Esophagus mucosa (tissue), 1 donor: ENCODE data around the gene P4HB. TPM values are rescaled to one million over a fixed set of nuclear protein-coding genes. Genes with fewer than 3 reads are reported as not detected.

ENCODE experiments used
- ATAC-seq: fragments of 200-7000 bp; cut with Tn5 transposase; one replicate; pipeline ENCODE4 v1.9.1; 2020
- total RNA-seq: library from RNA; stranded (reverse); gene quantifications from one replicate; pipeline ENCODE4 v1.2.4, GENCODE V29; 2023
- donor health status: DM: yes; HTN: yes; CAD: no.

P4HB gene
- total RNA-seq, 1 donor from 2014 or later = 812 TPM

DNA sequence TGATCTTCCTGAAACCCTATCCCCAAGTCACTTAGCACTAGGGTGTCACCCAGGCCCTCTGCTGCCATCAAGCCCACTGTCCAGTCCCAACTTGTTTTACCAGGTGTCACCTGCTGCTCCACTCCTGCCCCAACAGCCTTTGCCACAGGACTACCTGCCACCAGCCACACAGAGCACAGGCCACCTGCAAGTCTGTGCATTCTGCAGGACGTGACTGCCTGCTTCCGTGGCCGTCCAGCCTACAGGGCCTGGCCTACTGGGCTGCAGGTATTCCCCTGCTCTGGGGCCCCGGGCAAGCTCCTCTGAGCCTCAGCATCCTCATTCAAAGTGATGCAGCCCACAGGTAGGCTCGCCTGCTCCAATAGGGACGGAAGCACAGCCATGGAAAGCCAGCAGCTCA is 30.5 kb downstream of the P4HB start:
- no peak for ATAC-seq

DNA sequence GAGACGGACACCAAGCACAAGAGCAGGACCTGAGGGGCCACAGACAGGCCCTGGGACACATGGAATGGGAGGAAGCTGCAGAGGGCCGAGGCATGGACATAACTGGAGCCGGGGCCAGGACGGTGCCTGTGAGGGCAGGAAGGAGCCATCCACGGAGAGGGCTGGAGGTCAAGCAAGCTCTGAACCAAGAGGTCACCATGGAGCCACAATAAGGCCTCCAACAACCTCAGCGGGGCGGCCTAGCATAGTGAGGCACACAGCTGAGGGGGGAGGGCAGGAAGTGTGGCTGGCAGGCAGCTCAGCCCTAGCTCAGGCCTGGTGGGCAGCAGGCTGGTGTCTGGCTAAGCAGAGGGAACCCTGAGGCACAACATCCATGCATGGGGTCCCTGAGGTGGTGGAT is 31.7 kb downstream of the P4HB start:
- ATAC-seq = no peak

DNA sequence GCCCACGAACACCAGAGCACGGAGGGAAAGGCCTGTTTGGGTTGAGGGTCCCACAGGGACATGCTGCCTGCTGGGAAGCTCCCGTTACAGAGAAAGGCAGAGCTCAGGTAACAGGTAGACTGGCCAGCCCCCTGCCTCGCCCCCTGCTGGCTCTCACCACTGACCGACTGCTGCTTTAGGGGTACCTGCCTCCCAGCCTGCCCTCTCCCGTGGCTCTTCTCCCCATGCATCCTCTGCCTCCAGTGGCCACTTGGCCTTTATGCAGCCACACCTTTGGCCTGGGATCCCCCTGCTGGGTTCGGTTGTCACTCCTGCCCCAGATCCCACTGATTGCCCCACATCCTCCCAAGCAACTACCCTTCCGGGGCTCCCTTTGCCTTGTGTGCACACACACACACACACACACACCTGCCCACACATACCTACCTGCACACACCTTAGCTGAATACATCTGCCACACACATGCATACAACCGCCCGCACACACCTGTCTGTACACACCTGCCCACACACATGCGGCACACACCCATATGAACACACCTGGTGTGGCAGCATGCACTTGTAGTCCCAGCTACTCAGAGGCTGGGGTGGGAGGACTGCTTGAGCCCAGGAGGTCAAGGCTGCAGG is 34.4 kb downstream of the P4HB start:
- ATAC-seq = no peak

DNA sequence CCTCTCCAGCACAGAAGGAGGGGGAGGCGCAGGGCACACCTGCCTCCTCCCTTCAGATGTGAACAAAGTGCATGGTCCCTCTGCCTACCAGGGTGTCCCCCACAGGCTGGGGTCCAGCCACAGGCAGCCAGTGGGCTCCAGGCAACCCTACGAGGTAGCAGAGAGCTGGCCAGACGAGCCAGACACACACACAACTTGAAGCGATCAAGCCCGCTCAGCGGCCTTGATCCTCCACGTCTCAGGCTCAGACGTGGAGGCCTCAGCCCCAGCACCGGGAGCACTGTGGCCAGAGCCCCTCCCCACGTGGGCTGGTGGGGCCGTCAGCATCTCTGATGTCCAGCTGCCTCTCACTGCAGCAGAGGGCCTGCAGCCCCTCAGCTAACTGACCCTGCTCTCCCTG is 35.7 kb downstream of the P4HB start:
- ATAC-seq = no peak

DNA sequence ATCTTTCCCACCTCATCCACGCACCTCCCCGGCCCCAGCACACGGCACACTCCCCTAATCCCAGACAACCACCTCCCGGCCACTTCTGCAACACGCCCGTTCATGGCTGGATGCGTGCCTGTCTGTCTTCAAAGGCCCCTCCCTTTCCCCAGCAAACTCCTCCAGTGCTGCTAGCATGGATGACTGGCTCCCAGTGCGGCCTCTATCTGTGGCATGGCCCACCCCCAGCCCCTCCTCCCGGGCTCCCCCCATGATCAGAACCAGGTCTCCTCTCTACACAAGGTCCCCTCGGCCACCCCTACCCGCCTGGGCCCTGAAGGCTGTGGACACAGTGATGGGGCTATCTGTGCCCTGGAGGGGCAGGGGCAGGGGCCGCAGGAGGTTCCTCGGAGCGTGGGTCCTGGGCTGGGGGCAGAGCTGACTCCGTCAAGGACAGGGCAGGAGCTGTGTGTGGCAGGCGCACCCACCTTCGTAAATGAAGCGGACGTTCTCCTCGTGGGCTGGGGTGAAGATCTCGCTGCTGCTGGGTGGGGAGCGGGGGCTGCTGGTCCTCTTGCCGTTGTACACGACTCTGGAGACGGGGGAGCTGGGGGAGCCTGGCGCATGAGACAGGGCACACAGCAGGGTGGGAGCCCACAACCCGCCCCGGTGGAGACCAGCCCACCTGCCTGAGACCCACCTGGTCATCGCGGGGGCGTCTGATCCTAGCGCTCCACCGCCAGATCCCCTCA is 36.4 kb downstream of the P4HB start:
- ATAC-seq = peak; percentile 3

DNA sequence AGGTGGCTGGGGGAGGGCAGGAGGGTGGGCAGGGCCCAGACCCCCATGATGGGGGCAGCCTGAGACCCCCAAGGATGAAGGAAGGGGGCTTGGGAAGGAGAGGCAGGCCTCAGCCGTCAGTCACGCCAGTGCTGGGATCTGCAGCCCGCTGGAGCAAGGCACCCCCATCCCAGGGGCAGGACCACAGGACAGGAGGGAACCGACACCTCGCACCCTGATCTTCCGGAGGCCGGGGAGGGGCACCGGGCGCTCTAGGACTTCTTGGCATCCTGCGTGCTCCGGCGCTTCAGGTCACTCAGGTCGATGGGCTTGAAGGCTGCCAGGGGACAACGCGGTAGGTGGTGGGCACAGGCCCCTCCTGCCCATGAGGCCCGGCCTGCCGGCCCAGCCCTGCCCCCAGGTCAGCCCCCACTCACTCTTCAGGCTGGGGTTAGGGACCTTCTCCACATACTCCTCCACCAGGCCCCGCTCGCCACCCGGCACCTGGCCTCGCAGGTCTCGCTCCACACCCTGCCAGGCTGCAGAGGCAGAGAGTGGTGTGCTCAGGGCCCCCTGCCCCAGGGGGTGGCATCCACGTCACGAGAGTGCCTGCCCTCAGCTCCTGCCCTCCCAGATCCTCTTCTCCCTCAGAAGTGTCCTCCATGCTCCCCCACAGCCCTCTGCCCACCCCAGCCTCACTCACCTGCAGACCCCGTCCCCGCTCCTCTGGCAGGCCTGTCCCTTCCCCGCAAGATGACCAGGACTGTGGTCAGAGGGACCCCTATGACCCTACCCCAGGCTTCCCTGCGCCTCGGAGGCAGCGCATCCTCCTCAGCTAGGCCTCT is 37.1 kb downstream of the P4HB start:
- ATAC-seq = no peak

DNA sequence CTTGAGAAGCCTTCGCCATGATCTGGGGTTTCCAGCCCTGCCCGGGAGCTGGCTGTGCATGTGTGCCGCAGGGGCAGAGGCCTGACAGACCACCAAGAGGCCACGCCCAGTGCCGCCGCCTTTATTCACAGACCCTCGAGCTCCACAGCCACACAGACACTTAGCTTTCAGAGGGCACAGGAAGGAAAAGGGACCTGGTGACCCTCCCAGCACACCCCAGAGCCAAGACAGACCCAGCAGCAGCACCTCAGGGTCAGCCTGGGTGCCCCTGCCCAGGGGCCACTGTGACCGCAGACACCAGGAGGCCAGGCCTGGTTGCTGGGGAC is 38.1 kb downstream of the P4HB start:
- no peak for ATAC-seq

DNA sequence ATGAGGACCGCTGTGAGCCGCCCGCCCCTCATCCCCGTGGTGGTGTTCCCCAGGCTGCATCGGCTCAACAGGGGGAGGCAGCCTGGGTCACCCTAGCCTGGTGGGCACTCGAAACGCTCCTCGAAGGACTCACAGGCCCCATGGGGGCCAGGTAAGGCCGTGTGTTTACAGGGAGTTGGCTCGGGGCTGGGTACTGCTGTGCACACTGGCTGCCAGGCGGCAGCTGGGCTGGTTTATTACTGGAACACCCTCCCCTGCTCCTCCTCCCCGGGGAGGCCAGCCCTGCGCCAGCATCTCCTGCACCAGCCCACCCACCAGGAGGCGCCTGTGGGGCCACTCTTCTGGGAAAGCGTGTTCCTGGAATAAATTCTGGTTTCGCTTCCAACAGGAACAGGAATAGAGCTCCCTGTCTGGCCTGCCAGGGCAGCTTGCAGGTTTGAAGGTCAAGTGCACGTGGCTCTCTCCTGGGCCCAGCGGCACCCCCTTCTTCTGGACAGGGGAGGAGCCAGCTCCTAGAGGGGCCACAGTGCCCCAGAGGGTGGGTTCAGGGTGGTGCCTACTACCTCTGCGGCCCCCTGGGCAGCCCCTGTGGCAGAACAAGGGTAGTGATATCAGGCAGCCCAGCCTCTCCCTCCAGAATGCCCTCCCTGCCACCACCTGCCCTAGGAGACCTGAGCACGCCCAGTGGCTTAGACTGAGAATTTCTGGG is 38.6 kb downstream of the P4HB start:
- peak; percentile 90 for ATAC-seq

DNA sequence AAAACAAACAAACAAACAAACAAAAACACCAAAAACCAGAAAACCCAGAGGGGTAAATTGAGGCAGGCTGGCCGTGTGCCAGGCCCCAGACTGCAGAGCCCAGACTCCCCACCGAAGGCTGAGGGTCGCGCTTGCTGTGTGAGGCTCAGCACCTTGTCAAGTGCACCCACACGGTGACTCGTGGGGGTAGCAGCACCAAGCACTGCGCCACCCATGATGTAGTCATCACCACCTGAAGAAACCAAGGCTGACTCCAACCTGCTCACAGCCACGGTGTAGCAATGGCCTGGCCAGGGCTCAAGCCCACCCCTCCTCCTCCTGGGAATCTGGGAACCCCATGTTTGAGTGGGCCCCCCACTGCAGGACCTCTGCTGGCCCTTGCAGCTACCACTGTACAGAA is 39.2 kb downstream of the P4HB start:
- peak; percentile 31 for ATAC-seq

DNA sequence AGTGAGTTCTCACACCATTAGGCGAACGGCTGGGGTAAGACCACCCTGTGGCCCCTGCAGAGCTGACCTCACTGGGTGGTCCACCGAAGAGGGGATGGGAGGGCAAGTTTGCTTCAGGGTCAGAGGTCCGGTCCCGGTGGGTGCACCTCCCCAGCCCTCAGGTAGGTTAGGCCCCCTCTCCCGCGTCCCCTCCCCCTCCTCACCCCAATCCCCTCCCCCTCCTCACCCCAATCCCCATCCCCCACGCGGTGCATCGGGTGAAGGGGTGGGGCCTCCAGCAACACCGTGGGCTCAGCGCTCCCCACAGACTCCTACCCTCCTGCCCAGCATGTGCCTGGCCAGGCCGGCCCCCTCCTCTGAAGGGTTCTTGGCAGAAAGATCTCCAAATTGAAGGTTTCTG is 40.6 kb downstream of the P4HB start:
- ATAC-seq = no peak

DNA sequence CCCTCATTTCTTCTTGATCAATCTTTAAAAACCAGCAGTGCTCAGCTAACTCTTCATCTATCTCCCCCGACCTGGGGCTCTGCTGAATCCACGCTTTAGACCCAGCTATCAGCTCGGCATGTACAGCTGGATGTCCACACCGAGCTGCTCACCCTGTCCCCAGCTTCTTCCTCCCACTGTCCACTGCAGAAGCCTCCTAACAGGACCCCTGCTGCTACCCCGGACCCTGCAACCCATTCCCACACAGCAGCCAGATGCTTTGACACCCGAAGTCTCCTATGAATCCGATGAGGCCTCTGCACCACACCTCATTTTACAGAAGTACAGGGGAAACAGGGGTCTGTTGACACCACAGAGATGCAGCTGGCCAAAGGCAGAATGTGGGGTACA is 42.6 kb downstream of the P4HB start:
- ATAC-seq = no peak

DNA sequence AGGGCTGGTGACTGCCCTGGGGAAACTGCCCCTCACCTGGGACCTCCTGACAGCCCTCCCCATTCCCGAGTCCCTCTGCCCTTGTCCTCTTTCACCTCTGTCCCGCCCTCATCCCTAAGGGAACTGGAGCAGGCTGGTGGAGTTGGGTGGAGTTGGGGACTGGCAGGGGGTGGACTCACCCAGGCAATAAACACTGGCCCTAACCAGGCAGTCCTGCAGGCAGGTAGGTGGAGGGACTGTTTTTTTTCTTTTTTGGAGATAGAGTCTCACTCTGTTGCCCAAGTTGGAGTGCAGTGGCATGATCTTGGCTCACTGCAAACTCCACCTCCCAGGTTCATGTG is 44.7 kb downstream of the P4HB start:
- peak; percentile 36 for ATAC-seq

DNA sequence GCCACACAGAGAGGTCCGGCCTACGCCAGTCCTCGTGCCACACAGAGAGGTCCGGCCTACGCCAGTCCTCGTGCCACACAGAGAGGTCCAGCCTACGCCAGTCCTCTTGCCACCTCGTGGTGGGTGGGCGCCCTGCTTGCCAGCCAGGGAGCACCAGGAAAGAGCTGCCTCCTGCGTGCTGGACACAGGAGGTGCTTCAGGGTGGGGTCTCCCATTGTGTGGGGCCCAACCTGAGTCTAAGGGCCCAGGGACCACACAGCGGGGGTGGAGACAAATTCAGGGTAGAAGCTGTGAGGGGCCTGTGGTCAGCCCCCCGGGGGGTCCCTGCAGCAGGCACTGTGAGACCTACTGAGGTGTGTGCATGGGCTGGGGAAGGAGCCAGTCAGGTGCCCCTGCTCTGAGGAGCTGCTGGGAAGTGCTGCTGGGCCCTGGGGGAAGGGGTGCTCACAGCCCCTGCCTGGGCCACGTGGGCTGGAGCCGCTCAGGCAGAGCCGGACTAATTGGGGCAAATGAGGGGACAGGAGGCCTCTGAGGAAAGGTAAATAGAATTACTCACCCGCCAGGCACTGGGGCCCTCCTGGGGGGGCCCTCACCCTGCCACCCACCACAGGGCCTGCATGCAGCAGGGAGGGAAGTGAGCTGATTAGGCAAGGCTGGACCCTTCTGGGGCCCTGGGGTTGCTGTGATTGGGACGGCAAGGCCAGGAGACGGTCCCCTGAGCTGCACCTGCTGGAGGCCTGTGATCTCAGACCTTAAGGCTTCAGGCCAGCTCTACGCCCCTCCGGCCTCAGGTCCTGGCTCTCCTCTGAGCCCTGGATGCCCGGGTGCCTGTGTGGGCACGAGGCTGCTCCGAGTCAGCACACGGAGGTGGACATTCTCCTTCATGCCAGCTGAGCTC is 45.3 kb downstream of the P4HB start:
- ATAC-seq = peak; percentile 5

DNA sequence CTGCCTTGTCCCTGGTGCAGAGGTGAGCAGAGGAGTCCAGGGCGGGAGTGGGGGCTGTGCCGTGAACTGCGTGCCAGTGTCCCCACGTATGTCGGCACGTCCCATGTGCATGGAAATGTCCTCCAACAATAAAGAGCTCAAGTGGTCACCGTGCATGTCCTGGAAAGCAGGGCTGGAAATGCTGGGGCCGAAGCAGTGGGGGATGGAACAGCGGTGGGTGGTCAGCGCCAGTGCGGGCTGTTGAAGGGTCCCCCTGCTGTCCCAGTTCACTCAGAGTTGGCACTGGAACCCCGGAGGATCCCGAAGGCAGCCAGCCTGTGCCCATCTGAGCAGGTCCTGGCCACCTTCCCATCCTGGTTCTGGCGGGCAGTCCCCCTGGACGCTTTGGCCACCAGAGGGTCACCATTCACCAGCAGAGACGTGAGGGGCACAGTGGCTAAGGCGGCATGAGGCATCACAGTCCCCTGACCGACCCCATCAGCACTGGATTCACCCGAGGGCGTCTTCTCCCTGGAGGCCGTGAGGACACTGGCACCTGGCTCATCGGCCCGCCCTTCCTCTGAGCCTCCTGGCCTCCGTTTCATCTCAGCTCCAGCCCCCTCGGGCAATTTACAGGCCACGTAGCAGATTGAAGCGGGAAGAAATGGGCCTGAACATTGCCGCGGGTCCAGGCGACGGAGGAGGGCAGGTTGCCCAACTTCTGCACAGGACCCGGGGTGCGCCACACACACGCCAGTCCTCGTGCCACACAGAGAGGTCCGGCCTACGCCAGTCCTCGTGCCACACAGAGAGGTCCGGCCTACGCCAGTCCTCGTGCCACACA is 46.3 kb downstream of the P4HB start:
- no peak for ATAC-seq

DNA sequence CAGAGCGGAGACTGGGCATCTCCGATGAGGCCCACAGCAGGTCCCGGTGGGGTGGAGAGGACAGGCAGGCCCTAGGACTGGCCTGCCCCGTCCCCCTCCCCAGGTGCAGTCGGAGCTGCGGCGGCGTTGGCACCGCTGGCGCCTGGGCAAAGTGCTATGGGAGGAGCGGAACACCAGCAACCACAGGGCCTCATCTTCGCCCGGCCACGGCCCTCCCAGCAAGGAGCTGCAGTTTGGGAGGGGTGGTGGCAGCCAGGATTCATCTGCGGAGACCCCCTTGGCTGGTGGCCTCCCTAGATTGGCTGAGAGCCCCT is 47.0 kb downstream of the P4HB start:
- ATAC-seq = no peak

DNA sequence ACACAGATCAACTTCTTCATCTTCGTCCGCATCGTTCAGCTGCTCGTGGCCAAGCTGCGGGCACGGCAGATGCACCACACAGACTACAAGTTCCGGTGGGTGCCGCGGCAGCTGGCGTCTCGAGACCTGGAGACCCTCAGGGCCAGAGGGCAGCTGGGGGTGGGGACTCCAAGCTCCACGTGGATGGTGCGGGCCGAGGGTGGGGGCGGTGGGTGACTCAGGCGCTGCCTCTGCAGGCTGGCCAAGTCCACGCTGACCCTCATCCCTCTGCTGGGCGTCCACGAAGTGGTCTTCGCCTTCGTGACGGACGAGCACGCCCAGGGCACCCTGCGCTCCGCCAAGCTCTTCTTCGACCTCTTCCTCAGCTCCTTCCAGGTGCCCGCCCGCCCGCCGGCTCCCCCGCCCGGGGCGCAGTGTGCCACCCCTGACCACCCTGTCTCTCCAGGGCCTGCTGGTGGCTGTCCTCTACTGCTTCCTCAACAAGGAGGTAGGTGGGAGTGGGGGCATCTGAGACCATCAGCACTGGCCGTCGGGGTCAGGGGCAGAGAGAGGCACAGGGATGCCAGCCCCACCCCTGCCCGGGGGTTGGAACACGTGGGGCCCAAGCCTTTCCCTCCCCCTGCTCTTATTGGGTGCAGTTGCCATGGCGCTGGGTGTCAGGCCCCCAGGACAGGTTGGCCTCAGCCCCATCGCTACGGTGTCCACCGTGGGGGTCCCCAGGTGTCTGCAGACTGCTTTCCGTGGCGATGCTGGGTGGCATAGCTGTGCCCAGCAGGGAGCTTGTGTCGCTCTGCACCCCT is 47.6 kb downstream of the P4HB start:
- no peak for ATAC-seq

DNA sequence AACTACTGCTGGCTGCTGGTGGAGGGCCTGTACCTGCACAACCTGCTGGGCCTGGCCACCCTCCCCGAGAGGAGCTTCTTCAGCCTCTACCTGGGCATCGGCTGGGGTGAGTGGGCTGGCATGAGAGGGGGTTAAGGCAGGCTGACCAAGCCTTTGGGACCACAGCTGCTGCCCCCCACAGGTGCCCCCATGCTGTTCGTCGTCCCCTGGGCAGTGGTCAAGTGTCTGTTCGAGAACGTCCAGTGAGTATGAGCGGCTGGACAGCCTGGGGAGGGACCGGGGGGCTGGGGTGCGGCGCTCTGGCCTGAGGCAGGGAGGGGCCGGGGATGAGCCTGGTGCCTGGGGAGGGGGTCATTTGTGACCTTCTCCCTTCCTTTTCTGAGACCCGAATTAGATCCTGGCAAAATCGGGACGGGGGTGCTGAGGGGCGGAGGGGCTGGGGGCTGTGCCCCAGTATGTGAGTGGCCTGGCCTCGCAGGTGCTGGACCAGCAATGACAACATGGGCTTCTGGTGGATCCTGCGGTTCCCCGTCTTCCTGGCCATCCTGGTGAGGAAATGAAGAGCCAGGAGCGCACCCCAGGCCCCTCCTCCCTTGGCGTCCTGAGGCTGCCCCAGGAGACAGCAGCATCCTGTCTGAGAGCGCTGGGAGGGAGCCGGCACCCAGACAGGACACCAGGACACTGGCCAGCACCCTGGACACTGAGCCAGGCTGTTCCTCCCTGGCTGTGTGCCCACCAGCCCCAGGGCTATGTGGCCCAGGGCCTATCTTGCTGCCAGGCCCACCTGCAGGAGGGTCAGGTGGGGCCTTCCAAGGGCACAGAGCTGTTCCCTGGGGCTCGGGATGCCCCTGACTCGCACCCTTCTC is 48.4 kb downstream of the P4HB start:
- ATAC-seq = no peak

DNA sequence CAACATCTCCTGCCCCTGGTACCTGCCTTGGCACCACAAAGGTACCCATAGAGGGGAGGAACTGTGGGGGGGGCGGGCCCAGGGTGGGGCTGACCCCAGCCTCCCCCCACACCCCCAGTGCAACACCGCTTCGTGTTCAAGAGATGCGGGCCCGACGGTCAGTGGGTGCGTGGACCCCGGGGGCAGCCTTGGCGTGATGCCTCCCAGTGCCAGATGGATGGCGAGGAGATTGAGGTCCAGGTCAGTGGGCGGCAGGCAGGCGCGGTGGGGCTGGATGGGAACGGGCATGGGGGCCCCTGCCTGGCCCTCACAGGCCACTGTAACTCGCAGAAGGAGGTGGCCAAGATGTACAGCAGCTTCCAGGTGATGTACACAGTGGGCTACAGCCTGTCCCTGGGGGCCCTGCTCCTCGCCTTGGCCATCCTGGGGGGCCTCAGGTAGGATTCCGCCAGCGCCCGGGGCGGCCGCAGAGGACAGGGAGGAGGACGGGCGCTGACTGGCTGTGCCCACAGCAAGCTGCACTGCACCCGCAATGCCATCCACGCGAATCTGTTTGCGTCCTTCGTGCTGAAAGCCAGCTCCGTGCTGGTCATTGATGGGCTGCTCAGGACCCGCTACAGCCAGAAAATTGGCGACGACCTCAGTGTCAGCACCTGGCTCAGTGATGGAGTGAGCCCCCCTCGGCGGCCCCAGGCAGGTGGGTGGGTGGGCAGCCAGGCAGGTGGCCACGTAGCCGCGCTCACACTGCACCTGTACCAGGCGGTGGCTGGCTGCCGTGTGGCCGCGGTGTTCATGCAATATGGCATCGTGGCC is 49.2 kb downstream of the P4HB start:
- ATAC-seq = no peak

DNA sequence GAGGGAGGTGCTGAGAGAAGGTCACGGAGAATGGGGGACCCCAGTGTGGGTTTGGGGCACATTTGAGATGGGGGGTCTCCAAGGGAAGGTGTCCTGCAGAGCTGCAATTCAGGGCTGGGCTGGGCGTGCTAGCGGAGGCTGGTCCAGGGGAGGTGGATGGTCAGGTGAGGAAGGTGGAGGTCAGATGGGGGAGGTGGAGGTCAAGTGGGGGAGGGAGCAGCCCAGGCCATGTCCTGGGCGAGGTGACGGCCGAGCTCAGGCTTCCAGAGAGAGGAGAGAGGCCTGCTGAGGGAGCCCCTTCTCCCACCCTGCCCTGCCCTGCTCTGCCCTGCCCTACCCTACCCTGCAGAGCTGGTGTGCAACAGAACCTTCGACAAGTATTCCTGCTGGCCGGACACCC is 49.9 kb downstream of the P4HB start:
- no peak for ATAC-seq
